ENCODE data around the gene TXNDC16. TPM values are rescaled to one million over a fixed set of nuclear protein-coding genes. Genes with fewer than 3 reads are reported as not detected.

The TXNDC16 gene
- total RNA-seq, 1 experiment from 2014 or later: 13.2 TPM

- Histone ChIP-seq H2BK5ac (ENCODE audit: insufficient read length, low read length) (no peak overlapping the region), H3K18ac (ENCODE audit: insufficient read length, low read depth, low read length) (no peak overlapping the region), H2BK120ac (ENCODE audit: low read depth, low read length, poor library complexity, severe bottlenecking) (no peak overlapping the region), H3K56ac (ENCODE audit: insufficient read length, low read depth, low read length) (no peak overlapping the region), H3K4me1 (ENCODE audit: insufficient read depth, low read length) (no peaks in the 10 kb centered on the region), H2BK12ac (ENCODE audit: insufficient read length, low read depth, low read length) (no peak overlapping the region), H2AFZ (ENCODE audit: low read length) (no peak overlapping the region), H4K8ac (replicated peaks; ENCODE audit: insufficient read length, low read depth, low read length) (no peak overlapping the region), H3K23me2 (ENCODE audit: insufficient read length, low read depth, low read length, poor library complexity, severe bottlenecking) (no peaks in the 10 kb centered on the region), H3K4ac (ENCODE audit: low read depth, low read length) (no peak overlapping the region), H3K27me3 (ENCODE audit: insufficient read depth, low read length) (no peaks in the 10 kb centered on the region), H3K23ac (ENCODE audit: insufficient read length, low read depth, low read length) (no peak overlapping the region), H4K20me1 (ENCODE audit: control insufficient read depth, insufficient read depth, insufficient read length) (no peaks in the 10 kb centered on the region), H3K9ac (ENCODE audit: extremely low read depth, insufficient read length, low read length) (no peak overlapping the region), H3K9me3 (ENCODE audit: control insufficient read depth, low read depth, low read length) (no peaks in the 10 kb centered on the region), H3T11ph (ENCODE audit: low read length) (no peak overlapping the region), H3K79me2 (ENCODE audit: insufficient read depth, low read length) (no peaks in the 10 kb centered on the region), H4K91ac (ENCODE audit: insufficient read length, low read depth, low read length) (no peak overlapping the region), H3K79me1 (ENCODE audit: insufficient read depth, low read depth, low read length, poor library complexity, severe bottlenecking) (no peaks in the 10 kb centered on the region), H4K5ac (ENCODE audit: insufficient read length, low read depth, low read length) (no peak overlapping the region), H3K4me2 (ENCODE audit: insufficient read depth, insufficient read length, low read length) (no peak overlapping the region), H2BK20ac (ENCODE audit: low read depth, low read length, poor library complexity, severe bottlenecking) (no peak overlapping the region), H3K27ac (ENCODE audit: insufficient read length, low read depth, low read length) (no peak overlapping the region), H2BK15ac (ENCODE audit: low read depth, low read length) (no peak overlapping the region), H2AK5ac (ENCODE audit: insufficient read length, low read length) (no peak overlapping the region), H3K14ac (ENCODE audit: insufficient read depth, low read length) (no peak overlapping the region)
- H3K4me1 Mint-ChIP-seq: peaks cover 3 to 6% of the 10 kb centered on the region in 2 experiments; a peak in 3 of 4 replicates
- peaks cover 0 to 6% of the 10 kb centered on the region in 2 experiments; a peak in 4 of 5 replicates for H3K9me3 Mint-ChIP-seq
- TF ChIP-seq CTCF (conservative IDR thresholded peaks at IDR 0.05): no peak
- H3K27me3 Mint-ChIP-seq (ENCODE audit: low read depth): no peaks in the 10 kb centered on the region; the same call in 1 of the 2 replicates
- H3K36me3 Mint-ChIP-seq (ENCODE audit: insufficient read depth in 1 of 3, low read depth in 3 of 3): peaks cover 7 to 17% (median 15%) of the 10 kb centered on the region in 3 experiments; a peak in 6 of 7 replicates
- H3K4me3 Mint-ChIP-seq: no peak overlapping the region
- no peak overlapping the region for H3K27ac Mint-ChIP-seq
- no peak for DNase-seq
- no CpG with 5 or more reads among the region's 1 CpG for WGBS (ENCODE audit: extremely low coverage, insufficient read length, low lambda C conversion rate)
Measured at GRCh38 chr14:52461721-52462120, 90.6 kb downstream of the TXNDC16 start.

All from H9 (cell line).